GM12875 (cell line): Measurements from ENCODE around the gene DBR1.

Experiments
- H3K4me3 ChIP-seq: one replicate; pipeline ENCODE4 v1.5.1; 2011; ENCODE audit warnings: low read depth, low read length, control low read depth
- CTCF ChIP-seq: IDR thresholded peaks from 2 replicates; pipeline ENCODE4 v1.5.1; 2011; ENCODE audit warnings: low read depth, mild to moderate bottlenecking, control low read depth, inconsistent platforms, low read length, moderate library complexity, borderline replicate concordance; ENCODE audit not compliant: insufficient read depth

Gene DBR1

DNA sequence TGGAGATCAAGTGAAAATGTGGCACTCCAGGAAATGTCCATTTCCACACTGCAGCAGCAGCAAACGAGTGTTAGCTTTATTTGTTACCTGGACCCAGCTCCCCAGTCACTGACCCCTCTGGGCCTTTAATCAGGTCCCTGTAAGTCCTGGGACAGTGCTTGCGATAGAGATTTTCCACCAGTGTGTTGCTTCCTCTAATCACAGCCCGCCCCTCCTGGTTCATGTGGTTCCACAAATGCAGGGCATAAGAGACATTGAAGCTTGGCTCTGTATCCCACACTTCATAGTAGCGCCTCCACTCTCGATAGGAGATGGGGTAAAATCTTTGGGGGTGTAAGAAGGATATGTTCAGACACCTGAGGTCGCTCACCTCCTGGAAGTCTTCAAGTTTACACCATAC lies 50.5 kb downstream of the DBR1 start:
- H3K4me3 ChIP-seq, result no peak overlapping the region
- no peak for TF ChIP-seq CTCF

DNA sequence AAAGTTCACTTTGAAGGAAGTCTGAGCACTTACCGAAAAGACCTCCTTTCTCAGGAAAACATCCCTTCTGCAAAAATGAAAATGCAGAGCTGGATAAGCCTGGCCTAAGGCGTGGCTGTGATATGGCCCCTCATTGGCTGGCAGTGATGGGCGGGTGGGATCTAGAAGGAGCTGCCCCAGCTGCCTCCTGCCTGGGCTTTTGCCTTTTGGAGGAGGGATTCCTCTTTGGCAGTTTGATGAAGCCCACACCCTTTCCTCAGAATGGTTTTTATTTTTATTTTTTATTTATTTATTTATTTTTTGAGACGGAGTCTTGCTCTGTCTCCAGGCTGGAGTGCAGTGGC lies 55.3 kb downstream of the DBR1 start:
- no peak overlapping the region for H3K4me3 ChIP-seq
- no peak for TF ChIP-seq CTCF

GRCh38 chr3:138118612-138119422 lies 55.9 kb downstream of the DBR1 start:
- no peak overlapping the region for H3K4me3 ChIP-seq

DNA sequence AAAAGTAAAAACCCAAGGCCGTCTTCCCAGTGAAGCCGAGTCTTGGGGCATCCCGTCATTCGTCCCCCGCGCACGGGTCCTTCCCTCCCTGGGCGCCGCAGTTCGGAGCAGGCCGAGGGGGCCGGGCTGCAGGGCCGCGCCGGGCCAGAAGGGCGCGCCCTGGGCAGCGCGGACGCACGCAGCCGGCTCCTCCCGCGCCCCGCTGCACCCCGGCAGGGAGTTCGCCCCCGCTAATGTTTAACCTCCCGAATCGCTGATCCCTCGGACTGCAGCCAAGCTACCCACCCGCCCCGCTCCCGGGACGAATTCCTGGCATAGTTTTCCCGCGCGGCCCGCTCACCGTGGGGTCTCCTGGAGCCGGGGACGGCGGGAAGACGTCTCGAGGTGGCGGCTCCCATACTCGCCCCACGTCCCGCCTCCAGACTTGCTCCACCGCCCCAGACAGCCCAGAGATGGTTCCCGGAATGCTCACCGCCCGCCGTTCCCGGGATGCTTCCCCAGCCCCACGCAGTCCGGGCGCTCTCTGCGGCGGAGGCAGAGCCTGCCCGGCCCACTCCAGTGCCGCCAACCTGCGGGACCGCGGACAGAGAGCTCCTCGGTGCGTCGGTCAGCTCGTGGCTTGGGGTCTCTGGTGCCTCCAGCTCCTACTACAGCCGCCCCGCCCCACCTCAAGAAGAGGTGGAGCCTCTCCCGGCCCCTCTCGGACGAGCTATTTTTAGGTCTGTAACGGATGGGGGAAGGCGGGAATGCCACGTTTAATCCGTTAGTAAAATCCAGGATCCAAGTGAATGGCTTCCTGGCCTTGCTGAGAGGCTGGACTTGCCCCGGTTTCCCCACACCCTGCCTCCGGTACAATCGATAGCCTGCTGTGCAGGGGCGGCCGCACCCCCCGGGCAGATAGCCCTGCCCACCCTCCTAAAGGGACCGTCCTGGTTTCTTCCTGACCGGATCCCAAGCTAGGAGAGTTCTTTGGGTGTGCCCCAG lies 59.4 kb downstream of the DBR1 start, which contains the start of gene DZIP1L:
Gene DZIP1L, minus strand, starts transcription at position 621 of the 984 bp plus-strand sequence. CDS start 11,637 bp downstream, outside the sequence.
- TF ChIP-seq CTCF, result peak; percentile 72

More at GRCh38 chr3:138118612-138119422, 55.9 kb downstream of the DBR1 start:
- peak; percentile 86 for TF ChIP-seq CTCF

GRCh38 chr3:138114431-138114918 lies 60.2 kb downstream of the DBR1 start:
- TF ChIP-seq CTCF, result no peak
- no peak overlapping the region for H3K4me3 ChIP-seq

More for the DNA sequence above, 59.4 kb downstream of the DBR1 start, which contains the start of gene DZIP1L:
- peak within 1 kb of the TSS; percentile 50 for H3K4me3 ChIP-seq

DNA sequence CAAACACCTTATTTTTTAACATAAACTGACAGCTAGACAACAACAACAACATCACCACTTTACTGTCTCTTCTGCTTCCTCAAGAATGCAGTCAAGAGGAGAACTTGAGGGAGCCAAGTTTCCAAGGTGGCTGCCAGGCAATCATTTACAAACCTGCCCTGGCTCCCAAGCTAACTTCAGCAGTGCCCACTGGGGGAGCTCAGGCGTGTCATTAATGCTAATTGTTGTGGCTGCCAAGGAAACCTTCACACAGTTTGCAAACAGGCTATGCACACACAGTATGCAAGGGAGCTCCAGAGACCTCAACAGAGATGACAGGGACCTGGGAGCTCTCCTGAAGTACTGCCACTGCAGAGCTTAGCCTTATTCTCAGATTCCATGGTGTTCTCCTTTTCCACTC lies 61.4 kb downstream of the DBR1 start:
- H3K4me3 ChIP-seq, result no peak overlapping the region
- TF ChIP-seq CTCF, result no peak
